ENCODE measurements around the gene CISD3. TPM values are rescaled to one million over a fixed set of nuclear protein-coding genes. Genes with fewer than 3 reads are reported as not detected.
"Not testable (repeated sequence)": the region's sequence is repeated elsewhere in the genome, so short reads cannot be mapped to it uniquely, and the experiment has no call there.

The CISD3 gene
- total RNA-seq, 1 donor from 2014 or later = 67.1 TPM

DNA sequence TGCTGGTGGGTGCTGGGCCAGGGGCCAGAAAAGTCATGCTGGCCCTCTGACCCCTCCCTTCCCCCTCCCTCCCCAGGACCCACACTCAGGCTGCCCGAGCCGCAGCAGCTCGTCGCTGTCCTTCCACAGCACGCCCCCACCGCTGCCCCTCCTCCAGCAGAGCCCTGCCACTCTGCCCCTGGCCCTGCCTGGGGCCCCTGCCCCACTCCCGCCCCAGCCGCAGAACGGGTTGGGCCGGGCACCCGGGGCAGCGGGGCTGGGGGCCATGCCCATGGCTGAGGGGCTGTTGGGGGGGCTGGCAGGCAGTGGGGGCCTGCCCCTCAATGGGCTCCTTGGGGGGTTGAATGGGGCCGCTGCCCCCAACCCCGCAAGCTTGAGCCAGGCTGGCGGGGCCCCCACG lies 8.3 kb upstream of the CISD3 start:
- intact Hi-C loops (cut with DNase I) = no loop called here
- no peak for DNase-seq (ENCODE audit: low spot score)

DNA sequence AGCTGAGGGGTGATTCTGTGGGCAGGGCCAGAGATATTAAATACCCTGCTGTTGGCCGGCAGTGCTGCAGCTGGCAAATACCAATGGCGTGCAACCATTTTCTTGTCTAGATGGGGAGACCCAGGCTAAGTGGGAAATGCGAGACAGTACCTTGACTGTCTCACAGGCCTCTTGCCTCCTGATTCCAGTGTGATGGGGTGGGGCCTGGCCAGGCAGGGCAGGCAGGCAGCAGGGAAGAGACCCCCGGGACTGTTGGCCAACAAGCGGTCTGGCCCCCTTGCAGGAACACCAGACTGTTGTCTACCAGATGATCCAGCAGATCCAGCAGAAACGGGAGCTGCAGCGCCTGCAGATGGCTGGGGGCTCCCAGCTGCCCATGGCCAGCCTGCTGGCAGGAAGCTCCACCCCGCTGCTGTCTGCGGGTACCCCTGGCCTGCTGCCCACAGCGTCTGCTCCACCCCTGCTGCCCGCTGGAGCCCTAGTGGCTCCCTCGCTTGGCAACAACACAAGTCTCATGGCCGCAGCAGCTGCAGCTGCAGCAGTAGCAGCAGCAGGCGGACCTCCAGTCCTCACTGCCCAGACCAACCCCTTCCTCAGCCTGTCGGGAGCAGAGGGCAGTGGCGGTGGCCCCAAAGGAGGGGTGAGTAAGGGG lies 5.7 kb upstream of the CISD3 start:
- DNase-seq (ENCODE audit: low spot score) = no peak
- intact Hi-C loops (cut with DNase I) = no loop called here

- DNase-seq (ENCODE audit: low spot score) = no peak
- intact Hi-C loops (cut with DNase I) = no loop called here
These were observed 5.1 kb upstream of the CISD3 start for GRCh38 chr17:38725066-38725465.

- intact Hi-C loops (cut with DNase I); DNase-seq (ENCODE audit: low spot score): not testable (repeated sequence)
These were observed 4.0 kb upstream of the CISD3 start for GRCh38 chr17:38726145-38726544.

DNA sequence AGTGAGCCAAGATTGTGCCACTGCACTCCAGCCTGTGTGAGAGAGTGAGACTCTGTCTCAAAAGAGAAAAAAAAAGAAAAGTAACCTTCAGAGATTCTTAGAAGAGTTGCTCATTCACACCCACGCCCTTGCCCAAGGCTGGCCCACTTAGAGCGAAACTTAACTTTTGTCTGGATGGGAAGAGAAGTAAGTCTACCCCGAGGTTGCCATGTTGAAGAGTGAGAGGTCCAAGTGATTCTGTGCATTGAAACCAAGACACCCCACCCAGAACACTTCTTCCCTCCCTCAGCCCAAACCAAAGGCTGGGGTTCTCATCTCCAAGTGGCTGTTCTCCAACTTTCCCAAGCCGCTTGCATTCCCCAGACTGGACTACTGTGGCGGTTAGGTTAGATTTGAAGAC lies 2.4 kb upstream of the CISD3 start:
- DNase-seq (ENCODE audit: low spot score) = no peak
- intact Hi-C loops (cut with DNase I) = no loop called here

GRCh38 chr17:38728290-38728831 lies 1.8 kb upstream of the CISD3 start:
- DNase-seq (ENCODE audit: low spot score) = peak; percentile 83
- intact Hi-C loops (cut with DNase I) = no loop called here

GRCh38 chr17:38729368-38729885 lies 714 bp upstream of the CISD3 start:
- intact Hi-C loops (cut with DNase I) = no loop called here
- no peak for DNase-seq (ENCODE audit: low spot score)

- intact Hi-C loops (cut with DNase I) = loop anchor here (1.0 to 10.0 kb wide), 3 partner anchors 20 to 424 kb away; partner anchors contain the start of genes MLLT6 and PLXDC1
- peak; percentile 90 for DNase-seq (ENCODE audit: low spot score)
These were observed 612 bp downstream of the CISD3 start for GRCh38 chr17:38730526-38731379.

- intact Hi-C loops (cut with DNase I) = loop anchor here (2.0 to 10.0 kb wide), 2 partner anchors 19 to 423 kb away; partner anchors contain the start of gene PLXDC1
- no peak for DNase-seq (ENCODE audit: low spot score)
These were observed 1.6 kb downstream of the CISD3 start for GRCh38 chr17:38731526-38732294.

DNA sequence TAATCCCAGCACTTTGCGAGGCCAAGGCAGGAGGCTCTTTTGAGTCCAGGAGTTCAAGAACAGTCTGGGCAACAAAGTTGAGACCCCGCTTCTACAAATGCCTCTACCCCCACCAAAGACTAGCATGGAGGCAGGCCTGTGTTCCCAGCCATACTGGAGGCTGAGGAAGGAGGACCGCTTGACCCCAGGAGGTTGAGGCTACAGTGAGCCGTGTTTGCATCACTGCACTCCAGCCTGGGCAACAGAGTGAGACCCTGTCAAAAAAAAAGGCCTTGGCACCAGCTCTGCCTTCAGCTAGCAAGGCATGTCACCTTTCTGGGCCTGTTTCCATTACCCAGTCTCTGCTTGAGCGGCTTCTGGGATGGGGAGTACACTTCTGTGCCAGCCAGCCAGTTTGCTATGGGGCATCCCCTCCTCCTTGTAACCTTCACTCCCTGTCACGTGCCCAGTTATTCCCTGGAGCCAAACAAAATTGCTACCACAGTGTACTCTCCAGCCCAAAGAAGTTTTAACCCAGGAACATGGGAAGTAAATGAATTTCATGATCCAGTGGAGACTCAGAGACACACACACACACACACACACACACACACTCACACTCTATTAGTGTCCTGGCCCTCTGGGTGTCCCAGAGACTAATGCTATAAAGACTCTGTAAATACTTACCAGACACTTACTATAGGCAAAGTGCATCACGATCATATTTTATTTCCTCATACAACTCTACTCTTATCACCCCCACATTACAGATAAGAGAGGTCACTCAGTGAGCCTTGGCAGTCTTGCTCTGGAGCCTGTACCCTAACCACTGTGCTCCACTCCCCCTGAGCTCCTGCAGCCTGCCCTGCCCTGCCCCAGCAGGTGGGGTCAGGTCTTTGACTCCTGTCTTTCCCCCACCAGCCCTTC lies 2.5 kb downstream of the CISD3 start:
- intact Hi-C loops (cut with DNase I) = loop anchor here (10.0 kb wide), 1 partner anchor 422 kb away; the partner anchor contains the start of gene PLXDC1
- no peak for DNase-seq (ENCODE audit: low spot score)

GRCh38 chr17:38733282-38733981 lies 3.3 kb downstream of the CISD3 start:
- DNase-seq (ENCODE audit: low spot score) = no peak
- intact Hi-C loops (cut with DNase I) = loop anchor here (10.0 kb wide), 1 partner anchor 421 kb away; the partner anchor contains the start of gene PLXDC1

- intact Hi-C loops (cut with DNase I) = loop anchor here (10.0 kb wide), 1 partner anchor 421 kb away; the partner anchor contains the start of gene PLXDC1
- DNase-seq (ENCODE audit: low spot score) = no peak
These were observed 4.1 kb downstream of the CISD3 start for GRCh38 chr17:38733982-38734973.

GRCh38 chr17:38735161-38735997 lies 5.2 kb downstream of the CISD3 start:
- intact Hi-C loops (cut with DNase I) = loop anchor here (1.0 to 10.0 kb wide), 2 partner anchors 58 to 419 kb away; partner anchors contain the start of gene PLXDC1
- DNase-seq (ENCODE audit: low spot score) = peak; percentile 86

DNA sequence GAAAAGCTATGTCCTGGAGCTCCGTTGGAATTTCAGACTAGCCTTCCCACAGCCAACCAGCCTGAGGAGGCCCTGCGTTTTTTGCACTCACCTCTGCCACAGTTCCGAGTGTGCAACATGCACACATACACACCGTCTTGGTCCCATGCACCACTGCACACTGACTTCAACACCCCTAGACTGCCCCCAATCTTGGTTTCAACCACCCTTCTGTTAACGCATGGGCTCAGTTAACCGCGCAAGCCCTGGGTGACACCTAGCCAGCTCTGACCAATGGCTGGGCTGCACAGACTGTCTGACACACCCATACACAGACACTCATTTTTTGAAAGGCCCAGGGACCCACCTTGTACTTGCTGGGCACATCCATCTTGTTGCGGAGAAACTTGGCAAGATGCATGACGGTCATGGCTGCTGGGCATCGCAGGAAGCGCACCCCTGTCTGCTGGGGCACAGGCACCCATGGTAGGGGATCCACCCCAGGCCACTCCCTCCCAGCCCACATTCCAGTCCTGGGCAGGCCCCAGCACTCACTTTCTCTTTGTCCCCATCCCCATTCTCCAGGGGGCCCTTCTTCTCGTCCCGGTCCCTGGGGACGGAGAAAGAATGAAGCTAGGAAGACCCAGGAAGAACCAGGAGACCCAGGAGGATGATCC lies 8.0 kb downstream of the CISD3 start:
- no peak for DNase-seq (ENCODE audit: low spot score)
- intact Hi-C loops (cut with DNase I) = loop anchor here (10.0 kb wide), 1 partner anchor 417 kb away; the partner anchor contains the start of gene PLXDC1

DNA sequence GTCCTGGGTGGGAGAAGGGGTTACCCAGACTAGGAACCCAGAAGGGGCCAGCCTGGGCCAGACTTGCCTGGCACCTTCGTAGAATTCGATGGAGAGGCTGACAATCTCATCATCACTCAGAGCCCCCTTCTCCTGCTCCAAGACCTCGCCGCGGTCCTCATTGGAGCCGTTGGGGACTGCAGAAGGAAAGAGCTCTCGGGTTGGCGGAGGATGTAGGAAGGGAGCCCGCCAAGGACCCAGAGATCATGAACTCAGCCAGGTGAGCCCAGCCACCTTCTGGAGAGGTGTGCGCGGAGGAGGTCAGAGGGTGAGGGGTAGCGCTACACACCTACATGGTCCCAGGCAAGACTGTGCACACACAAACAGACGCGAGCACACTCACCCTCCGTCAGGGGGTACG lies 8.5 kb downstream of the CISD3 start:
- intact Hi-C loops (cut with DNase I) = loop anchor here (10.0 kb wide), 1 partner anchor 416 kb away; the partner anchor contains the start of gene PLXDC1

More for the DNA sequence above, 8.5 kb downstream of the CISD3 start:
- DNase-seq (ENCODE audit: low spot score) = no peak

All from cardiac septum (tissue), 1 donor.